ENCODE measurements around the gene TICRR. TPM values are rescaled to one million over a fixed set of nuclear protein-coding genes. Genes with fewer than 3 reads are reported as not detected.

TICRR gene
- total RNA-seq, 1 experiment from 2014 or later, result 4.0 TPM

DNA sequence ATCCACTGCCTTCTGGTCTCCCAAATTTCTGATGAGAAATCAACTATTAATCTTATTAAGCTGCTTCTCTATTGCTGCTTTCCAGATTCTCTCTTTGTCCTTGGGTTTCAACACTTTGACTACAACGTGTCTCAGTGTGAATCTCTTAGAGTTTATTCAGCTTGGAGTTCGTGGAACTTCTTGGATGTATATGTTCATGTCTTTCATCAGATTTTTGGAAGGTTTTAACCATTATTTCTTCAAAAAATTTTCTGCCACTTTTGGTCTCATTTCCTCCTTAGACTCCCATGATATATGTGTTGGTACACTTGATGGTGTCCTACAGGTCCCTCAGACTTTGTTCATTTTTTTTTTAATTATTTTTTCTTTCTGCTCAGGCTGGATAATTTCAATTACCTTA is 36.0 kb downstream of the TICRR start:
- H3K27me3 ChIP-seq, result no peaks in the 10 kb centered on the region
- peaks cover 94% of the 10 kb centered on the region for H3K36me3 ChIP-seq
- no peak for DNase-seq
- peaks cover 27% of the 10 kb centered on the region for H3K9me3 ChIP-seq
- no peak overlapping the region for H3K4me3 ChIP-seq

DNA sequence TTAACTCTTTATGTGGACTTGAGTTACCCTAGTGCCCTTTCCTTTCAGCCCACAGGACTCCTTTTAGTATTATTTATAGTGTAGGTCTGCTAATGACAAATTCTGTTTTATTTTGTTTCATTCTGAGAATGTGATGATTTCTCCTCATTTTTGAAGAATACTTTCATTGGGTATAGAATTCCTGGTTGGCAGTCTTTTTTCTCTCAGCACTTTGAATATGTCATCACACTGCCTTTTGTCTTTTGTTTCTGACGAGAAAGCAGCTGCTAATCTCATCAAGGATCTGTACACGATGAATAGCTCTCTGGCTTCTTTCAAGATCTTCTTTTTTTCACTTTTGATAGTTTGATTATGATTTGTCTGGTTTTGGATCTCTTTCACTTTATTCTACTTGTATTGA is 37.8 kb downstream of the TICRR start:
- H3K36me3 ChIP-seq, result peaks cover 93% of the 10 kb centered on the region
- H3K27me3 ChIP-seq, result no peaks in the 10 kb centered on the region
- DNase-seq, result no peak
- H3K4me3 ChIP-seq, result no peak overlapping the region
- H3K9me3 ChIP-seq, result peaks cover 27% of the 10 kb centered on the region

DNA sequence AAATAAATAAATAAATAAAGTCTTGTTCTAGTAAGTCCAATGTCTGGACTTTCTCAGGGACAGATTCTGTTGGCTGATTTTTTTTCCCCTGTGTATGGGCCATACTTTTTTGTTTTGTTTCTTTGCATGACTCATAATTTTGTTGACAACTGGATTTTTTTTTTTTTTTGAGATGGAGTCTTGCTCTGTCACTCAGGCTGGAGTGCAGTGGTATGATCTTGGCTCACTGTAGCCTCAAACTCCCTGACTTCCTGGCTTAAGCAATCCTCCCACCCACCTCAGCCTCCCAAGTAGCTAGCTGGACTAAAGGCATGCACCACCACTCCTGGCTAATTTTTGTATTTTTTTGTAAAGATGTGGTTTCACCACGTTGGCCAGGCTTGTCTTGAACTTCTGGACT is 38.9 kb downstream of the TICRR start:
- peaks cover 93% of the 10 kb centered on the region for H3K36me3 ChIP-seq
- no peaks in the 10 kb centered on the region for H3K27me3 ChIP-seq
- no peak for DNase-seq
- H3K4me3 ChIP-seq, result no peak overlapping the region
- H3K9me3 ChIP-seq, result peaks cover 27% of the 10 kb centered on the region

DNA sequence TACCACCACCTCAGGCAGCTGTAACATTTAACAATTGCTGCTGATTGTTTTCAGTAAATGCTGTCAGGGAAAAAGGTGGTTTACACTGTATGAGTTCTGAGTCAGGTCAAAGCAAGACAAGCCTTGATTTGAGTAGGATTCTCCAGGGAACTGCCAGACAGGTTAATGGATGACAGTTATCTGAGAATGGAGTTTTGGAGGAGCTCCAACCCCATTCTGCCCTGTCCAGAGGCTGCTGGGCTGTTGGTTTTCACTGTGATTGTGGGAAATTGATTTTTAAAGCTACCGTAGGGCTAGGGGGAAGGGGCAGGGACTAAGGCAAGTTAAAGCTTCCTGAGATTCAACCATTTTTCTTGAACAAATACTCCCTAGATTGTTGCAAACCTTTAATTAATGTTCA is 39.9 kb downstream of the TICRR start:
- Histone ChIP-seq H3K4me3 (no peak overlapping the region), H3K9me3 (peaks cover 27% of the 10 kb centered on the region), H3K36me3 (peaks cover 93% of the 10 kb centered on the region), H3K27me3 (no peaks in the 10 kb centered on the region)
- DNase-seq, result no peak

DNA sequence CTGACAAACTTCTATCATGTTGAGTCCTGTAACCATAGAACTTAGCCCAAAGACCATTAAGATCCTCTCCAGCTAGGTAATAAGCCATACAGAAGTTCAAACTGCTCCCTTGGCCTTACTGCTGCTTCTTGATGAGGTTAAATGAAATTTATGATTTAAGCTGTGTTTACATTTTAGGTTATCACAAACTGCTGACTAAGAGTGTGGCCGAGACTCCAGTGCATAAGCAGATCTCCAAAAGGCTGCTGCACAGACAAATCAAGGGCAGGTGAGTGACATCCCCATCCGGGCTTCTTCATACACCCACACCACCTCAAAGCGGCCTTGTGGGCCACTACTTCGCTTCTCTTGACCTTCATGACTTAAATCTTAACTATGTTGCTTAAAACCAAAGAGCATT is 41.0 kb downstream of the TICRR start:
- Histone ChIP-seq H3K36me3 (peaks cover 93% of the 10 kb centered on the region), H3K4me3 (no peak overlapping the region), H3K9me3 (peaks cover 19% of the 10 kb centered on the region), H3K27me3 (no peaks in the 10 kb centered on the region)
- DNase-seq, result no peak

DNA sequence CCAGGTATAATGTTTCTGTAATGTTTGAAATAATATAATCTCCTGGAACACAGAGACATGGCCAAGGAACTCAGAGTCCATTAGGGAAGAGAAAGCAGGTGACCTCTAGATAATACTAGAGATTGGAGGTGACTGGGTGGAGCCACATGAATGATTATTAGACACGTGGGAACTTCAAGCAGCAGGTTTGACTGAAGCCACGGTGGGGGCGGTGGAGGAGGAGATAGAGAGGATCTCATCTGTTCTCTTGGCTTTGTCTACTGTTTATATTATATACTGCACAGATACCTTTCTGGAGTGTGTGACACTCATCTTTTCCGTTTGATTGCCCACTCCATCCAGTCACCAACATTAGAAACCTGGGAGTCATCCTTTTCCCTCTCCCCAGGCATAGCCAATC is 46.3 kb downstream of the TICRR start:
- H3K27me3 ChIP-seq, result no peaks in the 10 kb centered on the region
- peaks cover 96% of the 10 kb centered on the region for H3K36me3 ChIP-seq
- DNase-seq, result no peak
- no peak overlapping the region for H3K4me3 ChIP-seq
- no peaks in the 10 kb centered on the region for H3K9me3 ChIP-seq

DNA sequence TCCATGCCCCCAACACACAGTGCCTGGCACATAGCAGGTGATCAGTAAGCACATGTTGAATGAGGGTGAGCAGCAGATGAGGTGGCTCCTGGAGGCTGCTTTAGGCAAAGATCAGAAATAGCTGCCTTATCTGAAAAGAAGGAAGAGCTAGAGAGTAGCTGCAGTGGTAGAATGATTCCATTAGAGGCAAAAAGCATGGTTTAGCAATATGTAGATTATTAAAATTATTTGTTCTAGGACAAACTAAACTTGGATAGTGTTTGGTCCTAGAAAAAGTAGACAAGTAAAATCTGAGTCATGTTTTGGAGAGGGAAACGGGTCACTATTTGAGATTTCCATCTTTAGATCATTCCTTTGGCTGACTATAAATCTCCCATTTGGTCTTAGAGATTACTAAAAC is 47.9 kb downstream of the TICRR start:
- Histone ChIP-seq H3K27me3 (no peaks in the 10 kb centered on the region), H3K4me3 (no peak overlapping the region), H3K36me3 (peaks cover 97% of the 10 kb centered on the region), H3K9me3 (no peaks in the 10 kb centered on the region)
- DNase-seq, result no peak

DNA sequence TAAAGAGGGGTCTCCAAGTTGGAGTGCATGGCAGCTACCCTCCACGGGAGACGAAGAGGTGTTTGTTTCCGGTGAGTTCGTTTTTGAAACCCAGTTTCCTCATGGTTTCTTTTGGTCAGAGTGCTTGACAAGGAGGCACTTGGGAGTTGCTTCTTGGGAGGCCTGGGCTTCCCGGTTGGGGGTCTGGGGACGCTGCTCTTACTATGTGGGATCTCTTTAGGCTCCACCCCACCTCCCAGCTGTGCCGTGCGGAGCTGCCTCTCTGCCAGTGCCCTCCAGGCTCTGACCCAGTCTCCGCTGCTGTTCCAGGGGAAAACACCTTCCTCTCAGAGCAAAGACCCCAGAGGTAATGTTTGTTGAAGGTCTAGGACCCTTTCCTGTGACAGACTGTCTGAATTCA is 50.4 kb downstream of the TICRR start:
- Histone ChIP-seq H3K9me3 (no peaks in the 10 kb centered on the region), H3K4me3 (no peak overlapping the region), H3K27me3 (no peaks in the 10 kb centered on the region), H3K36me3 (peaks cover 95% of the 10 kb centered on the region)
- no peak for DNase-seq

DNA sequence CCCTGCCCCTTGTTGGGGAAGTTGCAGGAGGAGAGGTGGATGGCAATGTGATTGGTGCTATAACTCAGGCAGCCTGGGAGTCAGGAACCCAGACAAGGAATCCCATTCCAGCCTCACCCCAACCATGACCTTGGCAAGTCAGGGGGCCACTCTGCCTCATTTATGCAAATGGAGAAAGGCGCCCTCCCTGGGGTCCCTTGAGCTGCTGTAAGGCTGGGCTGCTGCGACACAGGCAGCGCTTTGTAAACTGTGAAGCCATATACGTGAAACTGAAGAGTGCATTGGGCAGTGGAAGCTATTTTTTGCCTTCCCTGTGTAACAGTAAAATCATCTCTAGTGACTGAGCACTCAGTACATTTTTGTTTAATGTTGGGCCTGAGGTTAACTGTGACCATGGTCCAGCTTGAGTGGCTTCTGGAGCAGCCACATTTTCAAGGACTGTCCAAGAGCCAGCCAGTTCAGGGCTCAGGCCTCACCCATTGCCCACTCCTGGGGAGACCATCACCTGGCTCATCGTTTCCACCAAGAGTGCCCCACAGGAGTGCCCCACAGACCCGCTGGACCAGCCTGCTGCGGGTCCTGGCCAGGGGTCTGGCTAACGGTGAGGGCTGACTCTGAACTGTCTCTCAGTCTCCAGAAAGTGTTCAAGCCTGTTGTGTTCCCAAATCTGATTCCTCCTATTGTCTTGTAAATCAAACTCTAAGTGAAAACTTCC is 52.1 kb downstream of the TICRR start:
- no peaks in the 10 kb centered on the region for H3K9me3 ChIP-seq
- DNase-seq, result no peak
- peaks cover 96% of the 10 kb centered on the region for H3K36me3 ChIP-seq
- no peak overlapping the region for H3K4me3 ChIP-seq
- no peaks in the 10 kb centered on the region for H3K27me3 ChIP-seq

DNA sequence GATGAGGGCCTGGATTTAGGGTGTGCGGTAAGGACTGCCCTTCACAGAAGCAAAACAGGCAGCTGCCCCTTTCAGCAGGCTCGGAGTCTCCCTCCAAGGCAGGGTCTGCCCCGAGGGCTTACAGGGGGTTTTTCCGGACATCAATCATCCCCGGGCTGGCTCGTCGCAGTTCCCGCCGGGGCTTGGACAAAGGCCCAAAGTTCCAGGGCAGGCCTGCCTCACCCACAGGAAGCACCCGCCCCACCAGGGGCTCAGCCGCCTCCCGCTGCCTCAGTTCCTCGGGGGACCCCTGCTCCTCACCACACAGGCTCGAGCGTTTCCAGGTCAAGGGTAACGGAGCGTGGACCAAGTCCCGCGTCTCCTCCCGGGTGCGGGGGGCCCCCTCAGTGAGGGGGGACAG is 53.0 kb downstream of the TICRR start:
- H3K9me3 ChIP-seq, result no peaks in the 10 kb centered on the region
- no peak overlapping the region for H3K4me3 ChIP-seq
- peaks cover 95% of the 10 kb centered on the region for H3K36me3 ChIP-seq
- DNase-seq, result no peak
- no peaks in the 10 kb centered on the region for H3K27me3 ChIP-seq

DNA sequence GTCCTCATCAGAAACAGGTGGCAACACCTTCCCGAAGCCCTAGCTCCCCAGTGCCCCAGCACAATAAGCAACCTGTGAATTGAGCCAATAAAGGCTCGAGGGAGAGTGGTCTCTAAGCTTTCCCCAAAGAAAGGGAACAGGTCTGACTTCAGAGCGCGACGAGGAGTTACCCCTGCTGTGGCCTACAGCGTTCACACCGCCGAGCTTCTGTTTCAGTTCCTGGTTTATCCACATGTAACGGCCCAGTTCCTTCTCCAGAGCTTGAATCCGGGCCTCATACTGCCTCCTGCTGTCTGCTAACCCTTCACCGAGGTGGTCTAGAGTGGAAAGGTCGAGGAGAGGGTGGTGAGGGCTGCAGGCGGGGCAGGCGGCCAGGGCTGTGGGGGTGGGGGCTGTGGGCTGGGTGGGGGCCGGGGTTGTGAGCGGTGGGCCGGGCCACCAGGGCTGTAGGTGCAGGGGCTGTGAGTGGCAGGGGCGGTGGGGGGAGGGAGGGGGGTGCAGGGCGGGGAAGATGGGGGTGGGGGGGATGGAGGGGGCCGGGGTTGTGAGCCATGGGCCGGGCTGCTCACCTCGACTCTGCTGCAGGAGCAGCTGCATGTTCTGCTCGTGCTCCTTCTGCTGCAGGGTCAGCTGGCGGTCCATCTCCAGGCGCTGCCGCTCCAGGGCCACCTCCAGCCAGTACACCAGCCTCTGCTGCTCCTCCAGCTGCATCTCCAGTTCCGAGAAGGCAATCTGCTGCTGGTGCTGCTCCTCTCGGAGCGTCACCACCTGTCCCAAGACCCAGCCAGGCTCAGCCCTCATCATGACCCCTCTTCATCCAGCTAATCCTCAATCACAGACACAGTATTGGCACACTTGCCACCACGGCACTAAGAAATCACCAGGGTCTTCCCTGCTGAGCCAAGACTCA is 53.8 kb downstream of the TICRR start:
- H3K9me3 ChIP-seq, result no peaks in the 10 kb centered on the region
- DNase-seq, result no peak
- H3K27me3 ChIP-seq, result no peaks in the 10 kb centered on the region
- no peak overlapping the region for H3K4me3 ChIP-seq
- H3K36me3 ChIP-seq, result peaks cover 95% of the 10 kb centered on the region

DNA sequence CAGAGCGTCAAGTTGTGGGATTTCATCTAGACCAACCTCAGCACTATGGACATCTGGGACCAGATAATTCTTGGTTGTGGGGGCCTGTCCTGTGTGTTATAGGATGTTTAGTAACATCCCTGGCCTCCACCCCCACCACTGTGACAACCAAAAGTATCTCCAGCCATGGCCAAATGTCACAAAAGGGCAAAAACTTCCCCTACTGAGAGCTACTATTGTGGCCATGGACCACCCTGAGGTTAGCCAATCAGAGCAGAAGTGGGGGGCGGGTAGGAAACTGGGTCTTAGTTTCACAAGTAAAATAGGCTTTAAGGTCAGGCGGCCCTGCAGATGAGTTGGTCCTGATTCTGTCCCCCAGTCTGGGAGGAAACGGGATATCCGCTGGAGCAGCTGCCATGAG is 54.6 kb downstream of the TICRR start:
- H3K9me3 ChIP-seq, result no peaks in the 10 kb centered on the region
- no peak for DNase-seq
- peaks cover 89% of the 10 kb centered on the region for H3K36me3 ChIP-seq
- no peak overlapping the region for H3K4me3 ChIP-seq
- H3K27me3 ChIP-seq, result no peaks in the 10 kb centered on the region

DNA sequence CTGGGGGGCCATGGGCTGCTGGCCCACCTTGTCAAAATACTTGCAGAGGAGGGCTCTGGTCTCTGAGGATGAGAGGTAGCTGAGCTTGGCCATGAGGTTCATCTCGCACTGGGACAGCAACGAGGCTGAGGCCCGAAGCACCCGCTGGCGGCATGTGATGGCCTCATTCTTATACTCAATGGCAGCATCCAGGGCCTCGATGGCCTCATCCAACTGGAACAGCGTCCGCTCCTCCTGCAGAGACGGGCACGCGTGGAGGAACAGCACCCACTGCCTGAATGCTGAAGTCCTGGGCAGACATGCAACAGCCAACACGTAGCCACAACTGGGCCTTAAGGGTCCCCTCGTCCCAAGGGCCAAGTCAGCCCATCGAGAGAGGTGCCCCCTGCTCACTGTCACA is 55.0 kb downstream of the TICRR start:
- DNase-seq, result no peak
- Histone ChIP-seq H3K27me3 (no peaks in the 10 kb centered on the region), H3K36me3 (peaks cover 85% of the 10 kb centered on the region), H3K9me3 (no peaks in the 10 kb centered on the region), H3K4me3 (no peak overlapping the region)

DNA sequence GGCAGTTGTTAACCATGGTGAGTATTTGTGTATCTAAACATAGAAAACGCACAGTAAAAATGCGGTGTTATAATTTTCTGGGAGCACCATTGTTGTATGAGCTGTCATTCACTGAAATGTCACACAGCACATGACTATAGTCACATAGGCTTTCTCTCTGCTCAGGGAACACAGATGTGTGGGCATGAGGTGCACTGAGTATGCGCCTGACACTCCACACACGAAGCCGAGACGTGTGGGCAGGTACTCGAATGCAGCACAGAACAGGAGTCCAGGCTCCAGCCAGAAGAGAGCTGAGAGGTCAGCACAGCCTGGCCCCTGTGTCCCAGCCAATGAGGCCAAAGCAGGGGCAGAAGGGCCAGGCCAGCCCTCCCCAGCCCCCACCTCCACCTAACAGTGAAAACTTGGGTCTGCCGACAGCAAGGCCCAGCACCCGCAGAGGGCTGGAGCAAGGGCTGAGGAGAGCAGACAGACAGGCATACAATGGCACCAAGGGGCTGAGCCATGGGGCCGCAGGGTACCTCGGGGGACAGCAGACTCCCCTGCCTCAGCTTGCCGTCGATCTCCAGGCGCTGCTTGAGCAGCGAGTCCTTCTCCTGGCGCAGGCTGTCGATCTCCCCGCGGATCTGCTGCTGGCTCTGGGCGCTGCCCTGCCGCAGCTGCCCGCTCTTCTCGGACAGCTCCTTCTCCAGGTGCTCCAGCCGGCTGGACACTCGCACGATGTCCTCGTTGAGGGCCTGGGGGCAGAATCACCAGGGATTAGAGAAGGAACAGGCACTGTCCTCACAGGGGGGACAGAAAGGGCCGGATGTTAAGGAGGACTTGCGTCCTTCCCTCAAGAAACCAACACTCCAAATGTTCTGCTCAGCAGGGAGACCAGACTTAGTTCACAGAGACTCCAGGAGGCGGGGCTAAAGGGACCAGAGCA is 56.0 kb downstream of the TICRR start:
- DNase-seq, result no peak
- Histone ChIP-seq H3K36me3 (peaks cover 75% of the 10 kb centered on the region), H3K4me3 (no peak overlapping the region), H3K27me3 (no peaks in the 10 kb centered on the region), H3K9me3 (no peaks in the 10 kb centered on the region)

DNA sequence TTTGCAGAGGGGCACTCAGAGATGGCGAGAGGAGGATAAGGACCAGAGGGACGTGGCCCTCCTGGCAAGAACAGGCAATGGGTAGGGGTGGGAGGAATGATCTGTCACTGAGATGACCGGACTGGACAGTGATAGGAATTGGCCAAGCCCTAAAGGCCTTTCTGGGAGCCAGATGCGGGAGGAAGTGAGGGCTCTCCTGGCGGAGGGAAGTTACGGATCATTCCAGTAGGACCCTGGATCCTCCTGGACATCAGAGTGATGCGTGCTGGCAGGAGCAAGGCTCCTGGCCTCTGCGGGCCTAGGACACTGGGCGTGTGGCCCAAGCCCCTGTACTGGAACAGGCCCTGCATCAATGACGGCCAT is 56.6 kb downstream of the TICRR start:
- DNase-seq, result no peak
- Histone ChIP-seq H3K27me3 (no peaks in the 10 kb centered on the region), H3K9me3 (no peaks in the 10 kb centered on the region), H3K4me3 (no peak overlapping the region), H3K36me3 (peaks cover 69% of the 10 kb centered on the region)

DNA sequence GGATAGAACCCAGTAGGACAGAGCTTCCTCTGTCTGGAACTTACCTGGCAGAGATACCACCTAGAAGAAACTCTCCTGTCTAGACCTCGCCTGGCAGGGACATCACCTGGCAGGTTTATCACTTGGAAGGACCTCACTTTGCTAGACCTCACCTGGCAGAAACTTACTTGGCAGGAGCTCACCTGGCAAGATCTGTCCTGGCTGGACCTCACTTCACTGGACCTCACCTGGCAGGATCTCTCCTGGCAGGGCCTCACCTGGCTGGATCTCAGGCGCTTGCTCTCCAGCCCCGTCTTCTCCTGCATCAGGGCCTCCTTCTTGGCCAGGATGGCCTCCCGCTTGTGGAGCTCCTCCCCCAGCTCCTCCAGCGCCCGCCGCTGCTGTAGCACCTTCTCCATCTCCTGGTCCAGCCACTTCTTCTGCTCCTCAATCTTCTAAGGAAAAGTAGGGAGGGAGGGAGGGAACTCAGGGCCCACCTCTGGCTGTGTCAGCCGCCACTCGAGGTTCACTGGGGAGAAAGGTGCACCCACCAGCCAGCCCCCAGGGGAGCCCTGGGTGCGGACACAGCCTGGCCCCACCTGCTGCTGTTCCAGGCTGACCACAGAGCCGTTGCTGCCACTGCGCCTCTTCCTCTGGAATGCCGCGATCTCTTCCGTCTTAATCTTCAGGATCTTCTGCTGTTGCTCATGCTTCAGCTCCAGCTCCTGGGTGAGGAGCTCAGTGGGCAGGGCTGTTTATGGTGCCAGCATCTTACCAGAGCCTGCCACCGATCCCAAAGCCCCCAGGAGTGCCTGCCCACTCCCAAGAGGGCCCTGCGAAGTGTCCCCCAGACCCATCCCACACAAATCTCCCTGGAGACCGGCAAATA is 57.5 kb downstream of the TICRR start:
- peaks cover 62% of the 10 kb centered on the region for H3K36me3 ChIP-seq
- no peak for DNase-seq
- H3K9me3 ChIP-seq, result no peaks in the 10 kb centered on the region
- H3K27me3 ChIP-seq, result no peaks in the 10 kb centered on the region
- H3K4me3 ChIP-seq, result no peak overlapping the region

All from MG63 (cell line).